Calu3 (cell line): ENCODE data around the gene BPIFA1. TPM values are rescaled to one million over a fixed set of nuclear protein-coding genes. Genes with fewer than 3 reads are reported as not detected.
A peak's percentile ranks its signal among the peaks of the same experiment; 100 is the strongest.

Experiments
- BruUV-seq: library from RNA; stranded (reverse); fragments of 400-500 nt; replicated peaks from 2 replicates; lab custom pipeline; 2021; lab: Mats Ljungman, UMichigan
- CTCF ChIA-PET: fragments of 300-600 bp; sonication (Branson Sonifier 250); formaldehyde crosslinking; loops from one replicate; lab custom pipeline; 2022; ENCODE audit warnings: antibody characterized with exemption; lab: Charles Lee
- DNase-seq: peaks from one replicate; pipeline ENCODE4 v3.0.0; 2022
- H3K27ac Mint-ChIP-seq: one replicate; pipeline ENCODE4 v1.8.0; 2022; ENCODE audit warnings: mixed read lengths; ENCODE audit not compliant: unreplicated experiment
- H3K27me3 Mint-ChIP-seq: one replicate; pipeline ENCODE4 v1.8.0; 2022; ENCODE audit warnings: mixed read lengths; ENCODE audit not compliant: unreplicated experiment
- H3K36me3 Mint-ChIP-seq: one replicate; pipeline ENCODE4 v1.8.0; 2022; ENCODE audit warnings: mild to moderate bottlenecking, moderate library complexity, mixed read lengths; ENCODE audit not compliant: insufficient read depth, unreplicated experiment
- H3K4me1 Mint-ChIP-seq: one replicate; pipeline ENCODE4 v1.8.0; 2022; ENCODE audit warnings: mild to moderate bottlenecking, low read depth, mixed read lengths; ENCODE audit not compliant: unreplicated experiment
- H3K4me3 Mint-ChIP-seq: one replicate; pipeline ENCODE4 v1.8.0; 2022; ENCODE audit warnings: mild to moderate bottlenecking, low read depth, moderate library complexity, mixed read lengths; ENCODE audit not compliant: unreplicated experiment
- H3K9me3 Mint-ChIP-seq: one replicate; pipeline ENCODE4 v1.8.0; 2022; ENCODE audit warnings: low read depth, mixed read lengths; ENCODE audit not compliant: unreplicated experiment
- CTCF ChIP-seq: fragments of 200-600 bp; IDR thresholded peaks from one replicate; pipeline ENCODE4 v1.8.0; 2022; ENCODE audit warnings: antibody characterized with exemption; ENCODE audit not compliant: unreplicated experiment
- intact Hi-C: fragments of 100-400 bp; cut with micrococcal nuclease; formaldehyde crosslinking; loops from one replicate; pipeline ENCODE4 v1.10.0; 2022; ENCODE audit not compliant: unreplicated experiment
- total RNA-seq: library from RNA; stranded (reverse); gene quantifications from 2 replicates; pipeline ENCODE4 v1.2.3, GENCODE V29; 2022

Gene BPIFA1
- total RNA-seq, 1 experiment from 2014 or later, result not detected

GRCh38 chr20:33282196-33282934 lies 46.6 kb downstream of the BPIFA1 start:
- no peak overlapping the region for H3K4me3 Mint-ChIP-seq
- H3K27ac Mint-ChIP-seq, result no peak overlapping the region
- peaks cover 3% of the 10 kb centered on the region for H3K9me3 Mint-ChIP-seq
- peaks cover 69% of the 10 kb centered on the region for H3K4me1 Mint-ChIP-seq
- no peak for DNase-seq
- peaks cover 16% of the 10 kb centered on the region for H3K36me3 Mint-ChIP-seq
- intact Hi-C loops, result no loop called here
- peaks cover 36% of the 10 kb centered on the region for H3K27me3 Mint-ChIP-seq
- TF ChIP-seq CTCF, result no peak
- CTCF ChIA-PET, result interaction anchor here (0.6 to 2.4 kb wide), 4 partner anchors 18 to 1019 kb away, joined by 3 to 21 read pairs (median 4); no protein-coding TSS in a partner anchor
- BruUV-seq, result no TSS peak

GRCh38 chr20:33282991-33283555 lies 47.3 kb downstream of the BPIFA1 start, which contains the start of gene BPIFB1:
BPIFB1 (plus strand) TSS chr20:33283214; CDS start chr20:33286074, 2,860 bp downstream.
- no peak for TF ChIP-seq CTCF
- H3K27ac Mint-ChIP-seq, result peak within 1 kb of the TSS; percentile 12
- H3K4me3 Mint-ChIP-seq, result no peak within 1 kb of the TSS
- H3K9me3 Mint-ChIP-seq, result peaks cover 3% of the 10 kb centered on the region
- CTCF ChIA-PET, result interaction anchor here (0.5 to 2.4 kb wide), 3 partner anchors 18 to 1168 kb away, joined by 3 to 21 read pairs (median 5); no protein-coding TSS in a partner anchor
- BruUV-seq, result no TSS peak
- peaks cover 62% of the 10 kb centered on the region for H3K4me1 Mint-ChIP-seq
- H3K36me3 Mint-ChIP-seq, result peaks cover 9% of the 10 kb centered on the region
- peaks cover 39% of the 10 kb centered on the region for H3K27me3 Mint-ChIP-seq
- DNase-seq, result peak; percentile 74
- intact Hi-C loops, result no loop called here

- no peak overlapping the region for H3K27ac Mint-ChIP-seq
- intact Hi-C loops, result no loop called here
- CTCF ChIA-PET, result interaction anchor here (1.9 kb wide), 1 partner anchor 22 kb away, joined by 10 read pairs; no protein-coding TSS in a partner anchor
- BruUV-seq, result no TSS peak
- H3K4me3 Mint-ChIP-seq, result no peak overlapping the region
- no peak for TF ChIP-seq CTCF
- peaks cover 39% of the 10 kb centered on the region for H3K27me3 Mint-ChIP-seq
- H3K36me3 Mint-ChIP-seq, result peaks cover 6% of the 10 kb centered on the region
- H3K9me3 Mint-ChIP-seq, result peaks cover 3% of the 10 kb centered on the region
- H3K4me1 Mint-ChIP-seq, result peaks cover 50% of the 10 kb centered on the region
- no peak for DNase-seq
Observed at GRCh38 chr20:33284284-33284683, 48.5 kb downstream of the BPIFA1 start.

GRCh38 chr20:33284937-33285336 lies 49.1 kb downstream of the BPIFA1 start:
- no peak for DNase-seq
- Mint-ChIP-seq H3K27ac (no peak overlapping the region), H3K4me1 (peaks cover 43% of the 10 kb centered on the region), H3K27me3 (peaks cover 39% of the 10 kb centered on the region), H3K4me3 (no peak overlapping the region), H3K9me3 (peaks cover under 1% of the 10 kb centered on the region), H3K36me3 (peaks cover 6% of the 10 kb centered on the region)
- BruUV-seq, result no TSS peak
- intact Hi-C loops, result no loop called here
- CTCF ChIA-PET, result interaction anchor here (0.5 to 1.9 kb wide), 3 partner anchors 22 to 701 kb away, joined by 3 to 10 read pairs (median 4); no protein-coding TSS in a partner anchor
- TF ChIP-seq CTCF, result no peak
